ENCODE results near the gene ZNF385D.

Gene ZNF385D

DNA sequence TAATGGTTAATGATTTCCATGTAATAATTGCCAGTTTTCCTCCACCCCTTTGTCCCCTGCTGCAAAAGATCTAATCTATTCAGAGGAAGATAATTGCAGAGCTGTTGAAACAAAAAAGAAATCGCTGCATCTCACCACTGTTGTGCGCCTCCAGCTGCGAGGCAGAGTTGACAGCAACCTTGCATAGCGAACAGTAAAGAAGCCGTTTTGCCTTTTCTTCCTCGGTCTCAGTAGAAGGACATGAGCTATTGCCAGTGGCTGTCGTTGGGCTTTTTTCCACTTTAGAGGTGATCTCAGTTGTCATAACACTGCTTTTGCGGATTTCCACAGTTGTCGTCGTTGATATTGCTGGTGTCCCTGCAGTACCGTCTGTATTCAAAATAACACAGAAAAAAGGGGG, 314.2 kb downstream of the ZNF385D start:
- TF ChIP-seq, protein P1, sequence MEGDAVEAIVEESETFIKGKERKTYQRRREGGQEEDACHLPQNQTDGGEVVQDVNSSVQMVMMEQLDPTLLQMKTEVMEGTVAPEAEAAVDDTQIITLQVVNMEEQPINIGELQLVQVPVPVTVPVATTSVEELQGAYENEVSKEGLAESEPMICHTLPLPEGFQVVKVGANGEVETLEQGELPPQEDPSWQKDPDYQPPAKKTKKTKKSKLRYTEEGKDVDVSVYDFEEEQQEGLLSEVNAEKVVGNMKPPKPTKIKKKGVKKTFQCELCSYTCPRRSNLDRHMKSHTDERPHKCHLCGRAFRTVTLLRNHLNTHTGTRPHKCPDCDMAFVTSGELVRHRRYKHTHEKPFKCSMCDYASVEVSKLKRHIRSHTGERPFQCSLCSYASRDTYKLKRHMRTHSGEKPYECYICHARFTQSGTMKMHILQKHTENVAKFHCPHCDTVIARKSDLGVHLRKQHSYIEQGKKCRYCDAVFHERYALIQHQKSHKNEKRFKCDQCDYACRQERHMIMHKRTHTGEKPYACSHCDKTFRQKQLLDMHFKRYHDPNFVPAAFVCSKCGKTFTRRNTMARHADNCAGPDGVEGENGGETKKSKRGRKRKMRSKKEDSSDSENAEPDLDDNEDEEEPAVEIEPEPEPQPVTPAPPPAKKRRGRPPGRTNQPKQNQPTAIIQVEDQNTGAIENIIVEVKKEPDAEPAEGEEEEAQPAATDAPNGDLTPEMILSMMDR (conservative IDR thresholded peaks at IDR 0.05; ENCODE audit: low read length) = no peak
- DNase-seq (ENCODE audit: low read depth) = no peak
- no peak overlapping the region for H3K4me3 ChIP-seq (ENCODE audit: low read length)

- TF ChIP-seq, protein P1 (conservative IDR thresholded peaks at IDR 0.05; ENCODE audit: low read length) = no peak
- H3K4me3 ChIP-seq (ENCODE audit: low read length) = no peak overlapping the region
- peak; percentile 94 for DNase-seq (ENCODE audit: low read depth)
Measured at GRCh38 chr3:21435871-21436270, 315.1 kb downstream of the ZNF385D start.

GRCh38 chr3:21434310-21434709, 316.7 kb downstream of the ZNF385D start:
- no peak overlapping the region for H3K4me3 ChIP-seq (ENCODE audit: low read length)
- no peak for DNase-seq (ENCODE audit: low read depth)
- TF ChIP-seq, protein P1 (conservative IDR thresholded peaks at IDR 0.05; ENCODE audit: low read length) = no peak

GRCh38 chr3:21433751-21434150, 317.3 kb downstream of the ZNF385D start:
- peak; percentile 81 for DNase-seq (ENCODE audit: low read depth)
- no peak overlapping the region for H3K4me3 ChIP-seq (ENCODE audit: low read length)
- TF ChIP-seq, protein P1 (conservative IDR thresholded peaks at IDR 0.05; ENCODE audit: low read length) = no peak

DNA sequence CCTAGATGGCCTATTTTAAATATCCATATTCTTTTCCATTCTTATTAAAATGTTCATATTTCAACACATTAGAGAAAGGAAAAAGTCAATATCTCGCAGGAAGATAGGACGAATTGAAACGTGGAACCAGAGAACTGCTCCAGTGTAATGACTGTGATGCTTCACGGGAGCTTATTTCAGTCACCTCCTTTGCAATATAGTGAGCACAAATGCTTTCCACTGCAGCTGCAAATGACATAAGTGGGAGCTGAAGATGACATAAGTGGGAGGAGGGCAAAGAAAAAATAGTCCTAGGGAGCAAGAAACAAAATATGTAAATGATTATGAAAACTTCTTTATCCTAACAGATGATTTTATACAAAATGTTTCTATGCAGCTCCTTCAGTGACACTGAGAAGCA, 324.1 kb downstream of the ZNF385D start:
- H3K4me3 ChIP-seq (ENCODE audit: low read length) = no peak overlapping the region
- TF ChIP-seq, protein P1 (conservative IDR thresholded peaks at IDR 0.05; ENCODE audit: low read length) = no peak
- no peak for DNase-seq (ENCODE audit: low read depth)

DNA sequence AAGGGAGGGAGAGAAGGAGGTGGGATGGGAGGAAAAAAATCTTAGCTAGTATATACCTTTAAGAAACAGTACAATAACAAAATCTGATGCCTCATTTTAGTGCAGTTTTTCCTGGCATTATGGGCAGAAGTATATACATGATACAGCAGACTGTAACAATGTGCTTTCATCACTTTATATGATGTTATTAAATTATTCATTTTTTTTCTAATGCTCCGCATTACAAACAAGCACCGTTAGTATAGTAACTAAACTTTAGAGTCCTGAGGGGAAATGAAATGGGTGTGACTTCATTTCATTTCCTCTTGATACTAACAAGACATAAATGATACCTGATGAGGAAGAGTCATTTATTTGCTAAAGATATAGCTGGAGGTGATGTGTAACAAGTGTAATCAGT, 325.3 kb downstream of the ZNF385D start:
- H3K4me3 ChIP-seq (ENCODE audit: low read length) = no peak overlapping the region
- TF ChIP-seq, protein P1 (conservative IDR thresholded peaks at IDR 0.05; ENCODE audit: low read length) = no peak
- no peak for DNase-seq (ENCODE audit: low read depth)

- DNase-seq (ENCODE audit: low read depth) = no peak
- H3K4me3 ChIP-seq (ENCODE audit: low read length) = no peak overlapping the region
- TF ChIP-seq, protein P1 (conservative IDR thresholded peaks at IDR 0.05; ENCODE audit: low read length) = no peak
Measured at GRCh38 chr3:21421096-21421495, 329.9 kb downstream of the ZNF385D start.

Data from AG10803 (cell line).